SJCRH30 (cell line): Measurements from ENCODE around the gene CENPB. TPM values are rescaled to one million over a fixed set of nuclear protein-coding genes. Genes with fewer than 3 reads are reported as not detected.

Source experiments
- DNase-seq, 2 experiments: peaks; one replicate each; pipeline ENCODE4 v3.0.0-alpha.2; 2015 to 2020
- H3K27ac ChIP-seq: fragments of 250-450 bp; sonication (Bioruptor Pico); 2 replicates; pipeline ENCODE4 v1.5.1; 2020; ENCODE audit warnings: mild to moderate bottlenecking, moderate library complexity
- H3K27me3 ChIP-seq: fragments of 250-450 bp; sonication (Bioruptor Pico); 2 replicates; pipeline ENCODE4 v1.5.1; 2020; ENCODE audit warnings: mild to moderate bottlenecking, moderate library complexity
- H3K36me3 ChIP-seq: fragments of 250-450 bp; sonication (Bioruptor Pico); 2 replicates; pipeline ENCODE4 v1.5.1; 2020; ENCODE audit warnings: mild to moderate bottlenecking, moderate library complexity
- H3K4me1 ChIP-seq: fragments of 250-450 bp; sonication (Bioruptor Pico); 2 replicates; pipeline ENCODE4 v1.5.1; 2020; ENCODE audit warnings: mild to moderate bottlenecking, moderate library complexity
- H3K4me3 ChIP-seq: fragments of 250-450 bp; sonication (Bioruptor Pico); 2 replicates; pipeline ENCODE4 v1.5.1; 2020; ENCODE audit warnings: mild to moderate bottlenecking, moderate library complexity
- H3K9me3 ChIP-seq: fragments of 250-450 bp; sonication (Bioruptor Pico); replicated peaks from 2 replicates; pipeline ENCODE4 v1.5.1; 2020; ENCODE audit warnings: mild to moderate bottlenecking, moderate library complexity
- total RNA-seq: library from RNA; depleted of rRNA; stranded (reverse); fragments of >200 nt; shearing (Covaris generic); gene quantifications from 2 replicates; pipeline ENCODE4 v1.2.3, GENCODE V29; 2014

Gene CENPB
- total RNA-seq, 1 experiment from 2014 or later, result 36.7 TPM

DNA sequence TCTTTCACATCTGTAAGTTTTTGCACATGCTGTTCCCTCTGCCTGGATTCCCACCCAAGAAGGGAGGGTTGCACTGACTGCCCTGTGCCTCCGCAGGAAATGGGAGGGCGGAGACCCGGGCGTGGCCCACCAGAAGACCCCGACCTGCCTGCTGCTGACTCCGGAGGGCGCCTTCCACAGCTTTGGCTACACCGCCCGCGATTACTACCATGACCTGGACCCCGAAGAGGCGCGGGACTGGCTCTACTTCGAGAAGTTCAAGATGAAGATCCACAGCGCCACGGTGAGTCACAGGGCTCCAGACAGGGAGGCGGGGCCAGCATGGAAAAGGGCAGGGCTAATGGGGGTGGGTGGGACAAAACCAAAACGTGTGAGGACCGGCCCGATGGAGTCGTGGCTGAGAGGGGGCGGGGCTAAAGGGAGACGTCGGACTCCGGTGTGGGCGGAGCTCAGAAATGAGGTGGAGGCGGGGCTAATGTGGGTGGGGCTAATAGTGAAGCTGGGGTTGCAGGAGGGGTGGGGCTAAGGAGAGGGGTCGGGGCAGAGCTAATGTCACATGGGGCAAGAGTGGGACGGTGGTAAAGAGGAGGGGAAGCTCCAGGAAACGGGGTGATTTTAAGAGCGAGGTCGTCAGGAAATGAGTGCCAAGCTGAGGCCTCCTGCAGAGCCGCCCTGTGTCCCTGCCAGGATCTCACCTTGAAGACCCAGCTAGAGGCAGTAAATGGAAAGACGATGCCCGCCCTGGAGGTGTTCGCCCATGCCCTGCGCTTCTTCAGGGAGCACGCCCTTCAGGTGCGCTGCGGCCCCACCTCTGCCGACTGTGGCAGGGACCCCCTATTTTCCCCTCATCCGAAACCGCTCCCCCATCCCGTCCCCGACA lies 41.5 kb downstream of the CENPB start:
- H3K36me3 ChIP-seq, result no peaks in the 10 kb centered on the region
- H3K27me3 ChIP-seq, result no peaks in the 10 kb centered on the region
- no peak overlapping the region for H3K27ac ChIP-seq
- no peaks in the 10 kb centered on the region for H3K9me3 ChIP-seq
- H3K4me1 ChIP-seq, result no peaks in the 10 kb centered on the region
- no peak overlapping the region for H3K4me3 ChIP-seq
- DNase-seq, result peak; percentile 20 to 27

- no peak for DNase-seq
- Histone ChIP-seq H3K27ac (no peak overlapping the region), H3K4me3 (no peak overlapping the region), H3K36me3 (no peaks in the 10 kb centered on the region), H3K4me1 (no peaks in the 10 kb centered on the region), H3K27me3 (no peaks in the 10 kb centered on the region), H3K9me3 (no peaks in the 10 kb centered on the region)
Observed at GRCh38 chr20:3744037-3744436, 42.5 kb downstream of the CENPB start.

DNA sequence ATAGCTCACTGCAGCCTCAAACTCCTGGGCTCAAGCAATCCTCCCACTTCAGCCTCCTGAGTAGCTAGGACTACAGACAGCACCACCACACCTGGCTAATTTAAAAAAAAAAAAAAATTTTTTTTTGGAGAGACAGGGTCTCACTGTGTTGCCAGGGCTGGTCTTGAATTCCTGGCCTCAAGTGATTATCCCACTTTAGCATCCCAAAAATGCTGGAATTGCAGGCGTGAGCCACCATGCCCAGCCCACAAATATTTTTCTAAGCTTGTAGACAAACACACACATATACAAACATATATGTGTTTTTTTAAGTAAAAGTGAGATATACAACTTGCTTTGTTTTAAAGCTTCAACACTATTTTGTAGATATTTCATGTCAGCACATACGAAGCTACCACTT lies 43.3 kb downstream of the CENPB start:
- Histone ChIP-seq H3K9me3 (no peaks in the 10 kb centered on the region), H3K27ac (no peak overlapping the region), H3K36me3 (no peaks in the 10 kb centered on the region), H3K4me1 (no peaks in the 10 kb centered on the region), H3K4me3 (no peak overlapping the region), H3K27me3 (no peaks in the 10 kb centered on the region)
- no peak for DNase-seq

DNA sequence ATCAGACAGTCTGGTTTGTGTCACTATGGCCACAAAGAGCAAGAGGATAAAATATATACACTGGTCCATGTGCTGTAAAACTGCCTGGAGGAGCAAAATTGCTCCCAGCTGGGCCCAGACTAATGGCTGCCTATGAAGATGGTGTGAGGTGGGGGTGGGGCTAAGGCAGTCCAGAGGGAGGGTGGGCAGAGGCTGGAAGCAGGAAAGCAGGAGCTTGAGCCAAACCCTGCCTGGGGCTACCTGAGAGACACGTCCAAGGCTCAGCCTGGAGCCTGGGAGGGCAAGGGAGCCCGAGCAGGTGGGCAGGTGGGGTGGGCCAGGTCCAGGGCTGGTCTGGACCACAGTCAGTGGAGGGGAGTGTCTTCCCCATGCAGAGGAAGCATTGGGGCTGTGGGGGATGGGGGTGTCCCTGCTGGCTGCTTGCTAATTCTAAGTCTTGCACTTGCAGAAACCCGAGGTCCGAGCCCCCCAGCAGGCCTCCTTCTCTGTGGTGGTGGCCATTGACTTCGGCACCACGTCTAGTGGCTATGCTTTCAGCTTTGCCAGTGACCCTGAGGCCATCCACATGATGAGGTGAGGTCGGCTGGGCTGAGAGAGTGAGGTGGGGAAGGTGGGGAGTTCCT lies 44.6 kb downstream of the CENPB start:
- Histone ChIP-seq H3K27ac (no peak overlapping the region), H3K36me3 (no peaks in the 10 kb centered on the region), H3K4me3 (no peak overlapping the region), H3K27me3 (no peaks in the 10 kb centered on the region), H3K9me3 (no peaks in the 10 kb centered on the region), H3K4me1 (no peaks in the 10 kb centered on the region)
- no peak for DNase-seq

DNA sequence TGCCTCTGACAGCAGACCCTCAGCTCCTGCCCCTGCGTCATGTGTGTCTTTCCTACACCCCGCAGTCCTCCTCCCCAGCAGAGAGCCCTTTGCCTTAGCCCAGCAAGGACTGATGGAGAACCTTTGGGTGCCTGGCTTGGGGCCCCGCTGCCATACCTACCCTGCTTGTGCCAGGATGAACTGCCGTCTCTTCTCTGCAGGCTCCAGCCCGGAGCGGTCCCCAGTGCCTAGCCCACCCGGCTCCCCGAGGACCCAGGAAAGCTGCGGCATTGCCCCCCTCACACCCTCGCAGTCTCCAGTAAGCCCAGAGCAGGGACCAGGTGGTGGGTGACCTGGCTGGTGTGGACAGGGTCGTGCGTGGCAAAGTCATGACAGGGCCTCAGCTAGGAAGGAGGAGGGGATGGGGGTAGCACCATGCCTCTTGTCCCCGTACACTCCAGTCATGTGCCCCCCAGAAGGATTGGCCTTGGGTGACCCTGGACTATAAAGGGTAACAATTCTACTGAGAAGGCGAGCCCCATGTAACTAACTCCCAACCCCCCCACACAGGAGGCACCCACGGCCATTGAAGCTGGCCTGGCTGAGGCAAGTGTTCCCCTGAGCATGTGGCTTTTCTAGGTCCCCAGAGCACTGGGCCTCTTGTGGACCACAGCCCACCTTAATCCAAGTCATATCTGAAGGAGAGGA lies 45.8 kb downstream of the CENPB start:
- no peaks in the 10 kb centered on the region for H3K4me1 ChIP-seq
- H3K9me3 ChIP-seq, result no peaks in the 10 kb centered on the region
- no peaks in the 10 kb centered on the region for H3K27me3 ChIP-seq
- no peak overlapping the region for H3K27ac ChIP-seq
- H3K4me3 ChIP-seq, result no peak overlapping the region
- DNase-seq, result no peak
- no peaks in the 10 kb centered on the region for H3K36me3 ChIP-seq

GRCh38 chr20:3739926-3740451 lies 46.6 kb downstream of the CENPB start:
- H3K27me3 ChIP-seq, result no peaks in the 10 kb centered on the region
- H3K27ac ChIP-seq, result no peak overlapping the region
- H3K9me3 ChIP-seq, result no peaks in the 10 kb centered on the region
- no peaks in the 10 kb centered on the region for H3K36me3 ChIP-seq
- DNase-seq, result no peak
- H3K4me1 ChIP-seq, result no peaks in the 10 kb centered on the region
- H3K4me3 ChIP-seq, result no peak overlapping the region

DNA sequence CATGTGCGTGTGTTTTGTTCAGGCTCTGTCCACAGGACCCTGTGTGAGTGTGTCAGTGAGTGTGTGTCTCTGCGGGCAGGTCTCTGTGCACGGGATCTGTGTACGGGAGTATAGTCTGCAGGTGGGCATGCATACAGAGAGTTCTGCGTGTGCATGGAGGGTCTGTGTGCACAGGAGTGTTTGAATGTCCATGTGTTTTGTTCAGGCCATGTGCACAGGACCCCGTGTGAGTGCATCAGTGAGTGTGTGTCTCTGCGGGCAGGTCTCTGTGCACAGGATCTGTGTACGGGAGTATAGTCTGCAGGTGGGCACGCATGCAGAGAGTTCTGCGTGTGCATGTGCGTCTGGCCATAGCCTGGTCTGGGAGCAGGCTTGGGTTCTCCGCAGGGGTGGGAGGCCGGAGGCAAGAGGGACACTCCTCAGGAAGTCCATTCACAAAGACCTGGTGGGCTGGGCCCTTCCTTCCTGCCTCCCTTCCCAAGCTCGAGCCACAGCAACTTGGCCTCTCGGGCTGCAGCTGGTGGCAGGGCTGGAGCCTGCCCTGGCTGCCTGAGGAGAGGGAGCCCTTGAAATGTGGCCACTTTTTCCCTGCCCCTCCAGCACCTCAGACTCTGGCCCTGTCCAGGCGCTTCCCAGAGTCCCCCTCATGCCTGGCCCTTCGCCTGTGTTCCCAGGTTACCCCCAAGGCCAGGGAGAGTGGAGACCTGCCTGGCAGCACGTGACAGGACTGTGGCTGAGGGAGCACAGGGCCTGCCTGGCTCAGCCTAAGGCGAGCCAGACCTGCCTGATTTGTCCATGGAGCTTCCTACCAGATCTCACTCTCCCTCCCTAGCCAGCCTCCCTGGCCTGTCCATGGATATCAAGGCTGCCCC lies 47.2 kb downstream of the CENPB start:
- H3K27me3 ChIP-seq, result no peaks in the 10 kb centered on the region
- no peak for DNase-seq
- H3K36me3 ChIP-seq, result no peaks in the 10 kb centered on the region
- H3K4me3 ChIP-seq, result no peak overlapping the region
- no peaks in the 10 kb centered on the region for H3K4me1 ChIP-seq
- H3K9me3 ChIP-seq, result no peaks in the 10 kb centered on the region
- no peak overlapping the region for H3K27ac ChIP-seq

- Histone ChIP-seq H3K27me3 (no peaks in the 10 kb centered on the region), H3K4me3 (no peak overlapping the region), H3K4me1 (no peaks in the 10 kb centered on the region), H3K36me3 (no peaks in the 10 kb centered on the region), H3K9me3 (no peaks in the 10 kb centered on the region), H3K27ac (no peak overlapping the region)
- DNase-seq, result no peak
Observed at GRCh38 chr20:3738111-3739053, 48.2 kb downstream of the CENPB start.

DNA sequence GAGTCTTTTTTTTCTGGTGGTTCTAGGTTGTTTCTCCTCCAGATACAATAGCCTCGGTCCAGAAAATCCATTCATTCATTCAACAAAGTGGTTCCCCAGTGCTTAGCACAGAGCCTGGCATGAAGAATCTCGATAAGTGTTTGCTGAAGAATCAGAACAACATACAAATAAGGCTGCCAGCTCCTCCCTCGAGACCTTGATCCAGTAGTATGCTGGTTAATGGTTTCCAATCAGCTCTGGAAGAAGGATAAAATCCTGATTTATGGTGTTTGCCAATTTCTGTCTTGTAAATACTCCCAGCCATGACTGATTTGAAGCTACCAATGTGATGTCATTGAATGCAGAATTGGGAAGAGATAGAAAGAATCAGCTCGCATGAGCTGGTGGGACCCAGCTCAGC lies 50.8 kb downstream of the CENPB start:
- Histone ChIP-seq H3K4me1 (no peaks in the 10 kb centered on the region), H3K27me3 (no peaks in the 10 kb centered on the region), H3K4me3 (no peak overlapping the region), H3K36me3 (no peaks in the 10 kb centered on the region), H3K9me3 (no peaks in the 10 kb centered on the region), H3K27ac (no peak overlapping the region)
- no peak for DNase-seq

GRCh38 chr20:3734111-3734843 lies 52.3 kb downstream of the CENPB start:
- H3K36me3 ChIP-seq, result no peaks in the 10 kb centered on the region
- no peaks in the 10 kb centered on the region for H3K27me3 ChIP-seq
- H3K4me3 ChIP-seq, result no peak overlapping the region
- no peaks in the 10 kb centered on the region for H3K9me3 ChIP-seq
- H3K27ac ChIP-seq, result no peak overlapping the region
- DNase-seq, result no peak
- no peaks in the 10 kb centered on the region for H3K4me1 ChIP-seq
